Suprapubic skin (tissue), 4 donors: ENCODE data around the gene EVA1C.
"Not testable (repeated sequence)": the region's sequence is repeated elsewhere in the genome, so short reads cannot be mapped to it uniquely, and the experiment has no call there.

ENCODE experiments used
- POLR2A ChIP-seq, 2 donors: fragments of 450-650 bp; IDR thresholded peaks; one replicate each; pipeline ENCODE4 v1.6.1; 2017; ENCODE audit warnings: antibody characterized with exemption in 2 of 2, mild to moderate bottlenecking in 2 of 2, moderate library complexity in 2 of 2
- POLR2AphosphoS5 ChIP-seq, 3 donors: sonication (generic); formaldehyde crosslinking; IDR thresholded peaks; one replicate each; pipeline ENCODE4 v1.6.1; 2017; ENCODE audit warnings: antibody characterized with exemption in 3 of 3
- TF ChIP-seq, protein P1 (sequence below), 2 donors: fragments of 200-600 bp in 1 of 2; fragments of 450-650 bp in 1 of 2; sonication (generic) in 1 of 2; IDR thresholded peaks; one replicate each; pipeline ENCODE4 v1.5.1; 2016 to 2019; ENCODE audit warnings: antibody characterized with exemption in 2 of 2, mild to moderate bottlenecking in 1 of 2, moderate library complexity in 1 of 2

DNA sequence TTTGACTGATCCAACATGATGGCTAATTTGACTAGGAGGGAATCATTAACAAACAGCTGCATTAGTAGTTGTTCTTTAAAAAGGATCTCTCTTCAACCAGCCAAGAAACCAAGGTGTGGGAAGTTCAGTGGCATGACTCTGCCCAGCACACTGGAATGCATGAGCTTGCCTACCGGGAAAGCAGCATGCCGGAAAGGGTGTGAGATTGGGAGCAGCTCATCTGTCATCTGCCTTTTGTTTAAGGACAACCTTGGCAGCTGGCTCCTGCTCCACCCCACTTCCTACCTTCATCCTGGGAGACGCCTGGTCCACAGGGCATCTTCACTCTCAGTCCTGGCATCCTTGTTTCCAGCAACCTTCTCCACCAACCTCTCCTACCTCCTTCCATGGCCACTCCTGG lies 33.9 kb downstream of the EVA1C start:
- TF ChIP-seq, protein P1, sequence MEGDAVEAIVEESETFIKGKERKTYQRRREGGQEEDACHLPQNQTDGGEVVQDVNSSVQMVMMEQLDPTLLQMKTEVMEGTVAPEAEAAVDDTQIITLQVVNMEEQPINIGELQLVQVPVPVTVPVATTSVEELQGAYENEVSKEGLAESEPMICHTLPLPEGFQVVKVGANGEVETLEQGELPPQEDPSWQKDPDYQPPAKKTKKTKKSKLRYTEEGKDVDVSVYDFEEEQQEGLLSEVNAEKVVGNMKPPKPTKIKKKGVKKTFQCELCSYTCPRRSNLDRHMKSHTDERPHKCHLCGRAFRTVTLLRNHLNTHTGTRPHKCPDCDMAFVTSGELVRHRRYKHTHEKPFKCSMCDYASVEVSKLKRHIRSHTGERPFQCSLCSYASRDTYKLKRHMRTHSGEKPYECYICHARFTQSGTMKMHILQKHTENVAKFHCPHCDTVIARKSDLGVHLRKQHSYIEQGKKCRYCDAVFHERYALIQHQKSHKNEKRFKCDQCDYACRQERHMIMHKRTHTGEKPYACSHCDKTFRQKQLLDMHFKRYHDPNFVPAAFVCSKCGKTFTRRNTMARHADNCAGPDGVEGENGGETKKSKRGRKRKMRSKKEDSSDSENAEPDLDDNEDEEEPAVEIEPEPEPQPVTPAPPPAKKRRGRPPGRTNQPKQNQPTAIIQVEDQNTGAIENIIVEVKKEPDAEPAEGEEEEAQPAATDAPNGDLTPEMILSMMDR (IDR thresholded peaks at IDR 0.05) = not testable (repeated sequence)
- TF ChIP-seq POLR2A, POLR2AphosphoS5 (IDR thresholded peaks at IDR 0.05): not testable (repeated sequence)
